SU-DHL-6 (cell line): ENCODE measurements around the gene KCNA10.

Experiments used
- EZH2phosphoT487 ChIP-seq: fragments of 200-600 bp; sonication (generic), shearing (Covaris generic); conservative IDR thresholded peaks from 2 replicates; pipeline ENCODE4 v1.6.1; 2018; ENCODE audit warnings: mild to moderate bottlenecking, antibody characterized with exemption, low read length, moderate library complexity, mixed read lengths
- TF ChIP-seq, protein P1 (sequence below): fragments of 200-600 bp; sonication (generic); IDR thresholded peaks from one replicate; pipeline ENCODE4 v1.5.1; 2017; ENCODE audit warnings: antibody characterized with exemption, mild to moderate bottlenecking, low read length, moderate library complexity; ENCODE audit not compliant: insufficient read depth, poor library complexity, severe bottlenecking

DNA sequence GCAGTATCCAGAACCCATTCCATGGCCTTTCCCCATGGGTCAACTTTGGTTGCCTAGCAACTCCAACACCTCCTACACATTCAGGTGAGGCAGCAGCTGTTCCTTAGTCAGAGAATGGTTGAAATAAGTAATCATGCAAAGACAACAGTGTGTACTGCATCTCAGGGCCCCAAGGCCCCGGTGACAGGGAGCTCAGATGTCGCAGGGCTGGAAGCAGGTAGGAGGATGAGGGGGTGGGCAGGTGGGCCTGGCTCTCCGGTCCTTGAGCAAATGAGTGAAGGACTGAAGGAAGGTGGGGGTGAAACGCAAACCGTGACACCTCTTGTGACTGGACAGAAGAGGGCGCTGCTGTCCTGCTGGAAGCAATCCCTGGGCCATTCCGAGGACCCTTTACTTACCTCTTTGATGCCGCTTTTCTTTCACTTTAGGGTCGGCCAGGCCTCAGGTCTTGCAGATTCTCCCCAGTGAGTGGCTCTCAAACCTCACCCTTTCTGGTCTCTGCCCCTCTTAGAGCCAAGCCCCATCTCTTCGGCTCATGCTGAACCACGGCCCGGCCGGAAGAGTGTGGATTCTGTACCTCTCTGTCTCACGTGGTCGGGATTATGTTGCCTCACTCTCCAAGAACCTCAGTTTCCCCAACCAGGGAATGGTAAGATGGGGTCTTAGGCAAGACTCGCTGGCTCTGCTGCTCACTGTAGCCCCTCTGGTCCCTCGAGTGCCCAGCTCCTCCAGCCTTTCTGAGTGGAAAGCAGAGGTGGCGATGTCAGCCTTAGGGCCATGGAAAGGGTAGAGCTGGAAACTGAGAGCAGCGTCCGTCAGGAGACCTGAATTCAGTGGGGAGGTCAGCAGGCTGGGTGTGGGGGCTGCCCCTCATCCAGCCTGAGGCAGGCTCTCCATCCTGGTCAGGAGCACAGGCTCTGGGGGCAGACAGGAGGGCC lies 5.6 kb upstream of the KCNA10 start:
- no peak for TF ChIP-seq EZH2phosphoT487
- TF ChIP-seq, protein P1, sequence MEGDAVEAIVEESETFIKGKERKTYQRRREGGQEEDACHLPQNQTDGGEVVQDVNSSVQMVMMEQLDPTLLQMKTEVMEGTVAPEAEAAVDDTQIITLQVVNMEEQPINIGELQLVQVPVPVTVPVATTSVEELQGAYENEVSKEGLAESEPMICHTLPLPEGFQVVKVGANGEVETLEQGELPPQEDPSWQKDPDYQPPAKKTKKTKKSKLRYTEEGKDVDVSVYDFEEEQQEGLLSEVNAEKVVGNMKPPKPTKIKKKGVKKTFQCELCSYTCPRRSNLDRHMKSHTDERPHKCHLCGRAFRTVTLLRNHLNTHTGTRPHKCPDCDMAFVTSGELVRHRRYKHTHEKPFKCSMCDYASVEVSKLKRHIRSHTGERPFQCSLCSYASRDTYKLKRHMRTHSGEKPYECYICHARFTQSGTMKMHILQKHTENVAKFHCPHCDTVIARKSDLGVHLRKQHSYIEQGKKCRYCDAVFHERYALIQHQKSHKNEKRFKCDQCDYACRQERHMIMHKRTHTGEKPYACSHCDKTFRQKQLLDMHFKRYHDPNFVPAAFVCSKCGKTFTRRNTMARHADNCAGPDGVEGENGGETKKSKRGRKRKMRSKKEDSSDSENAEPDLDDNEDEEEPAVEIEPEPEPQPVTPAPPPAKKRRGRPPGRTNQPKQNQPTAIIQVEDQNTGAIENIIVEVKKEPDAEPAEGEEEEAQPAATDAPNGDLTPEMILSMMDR, result peak; percentile 45
